ENCODE data around the gene OTUD7B. TPM values are rescaled to one million over a fixed set of nuclear protein-coding genes. Genes with fewer than 3 reads are reported as not detected.

The OTUD7B gene
- total and polyA plus RNA-seq, 2 experiments from 2014 or later, result 3.6 to 17.8 TPM

GRCh38 chr1:149896575-149896974 is 114.0 kb downstream of the OTUD7B start:
- H3K4me2 ChIP-seq, result no peak overlapping the region
- WGBS (ENCODE audit: low lambda C conversion rate, missing lambda C conversion rate), result 95% methylated on average over 4 of the region's 4 CpGs

GRCh38 chr1:149888999-149889289 is 121.6 kb downstream of the OTUD7B start:
- TF ChIP-seq EZH2 (IDR thresholded peaks at IDR 0.05; ENCODE audit: borderline replicate concordance), result no peak
- TF ChIP-seq CTCF (IDR thresholded peaks at IDR 0.05; ENCODE audit: poor library complexity), result no peak
- no peak for TF ChIP-seq EZH2phosphoT487 (IDR thresholded peaks at IDR 0.05; ENCODE audit: low read depth, severe bottlenecking, unreplicated experiment)
- Histone ChIP-seq H4K20me1 (ENCODE audit: insufficient read depth, poor library complexity, severe bottlenecking) (peaks cover 20% of the 10 kb centered on the region), H3K4me1 (ENCODE audit: insufficient read depth) (peaks cover 13% of the 10 kb centered on the region), H3K27me3 (no peaks in the 10 kb centered on the region), H3K9me2 (replicated peaks; ENCODE audit: insufficient read depth) (no peaks in the 10 kb centered on the region), H3K4me2 (peak overlapping the region; percentile 73), H3K4me3 (peak overlapping the region; percentile 35), H3K9me3 (ENCODE audit: low read depth) (no peaks in the 10 kb centered on the region), H3K27ac (peak overlapping the region; percentile 98), H3K79me2 (peaks cover 16% of the 10 kb centered on the region), H2AFZ (peak overlapping the region; percentile 61), H3K36me3 (replicated peaks; ENCODE audit: insufficient read depth, low read depth) (no peaks in the 10 kb centered on the region)
- DNase-seq (ENCODE audit: low spot score), result peak; percentile 64
- 22% methylated on average over 6 of the region's 6 CpGs for WGBS (ENCODE audit: low lambda C conversion rate, missing lambda C conversion rate)

More at GRCh38 chr1:149896575-149896974, 114.0 kb downstream of the OTUD7B start:
- DNase-seq (ENCODE audit: low spot score), result no peak
- Histone ChIP-seq H4K20me1 (ENCODE audit: insufficient read depth, poor library complexity, severe bottlenecking) (no peaks in the 10 kb centered on the region), H3K4me1 (ENCODE audit: insufficient read depth) (no peaks in the 10 kb centered on the region), H3K36me3 (replicated peaks; ENCODE audit: insufficient read depth, low read depth) (no peaks in the 10 kb centered on the region), H3K4me3 (no peak overlapping the region), H3K9me3 (ENCODE audit: low read depth) (no peaks in the 10 kb centered on the region), H3K27ac (no peak overlapping the region), H3K79me2 (peaks cover 4% of the 10 kb centered on the region), H3K9me2 (replicated peaks; ENCODE audit: insufficient read depth) (no peaks in the 10 kb centered on the region), H3K27me3 (no peaks in the 10 kb centered on the region), H2AFZ (no peak overlapping the region)
- no peak for TF ChIP-seq CTCF (IDR thresholded peaks at IDR 0.05; ENCODE audit: poor library complexity)
- TF ChIP-seq EZH2 (IDR thresholded peaks at IDR 0.05; ENCODE audit: borderline replicate concordance), result no peak

GRCh38 chr1:149888247-149888998 is 122.1 kb downstream of the OTUD7B start:
- Histone ChIP-seq H3K27me3 (no peaks in the 10 kb centered on the region), H3K36me3 (replicated peaks; ENCODE audit: insufficient read depth, low read depth) (no peaks in the 10 kb centered on the region), H2AFZ (peak overlapping the region; percentile 61), H3K9me3 (ENCODE audit: low read depth) (no peaks in the 10 kb centered on the region), H4K20me1 (ENCODE audit: insufficient read depth, poor library complexity, severe bottlenecking) (peaks cover 25% of the 10 kb centered on the region), H3K4me1 (ENCODE audit: insufficient read depth) (peaks cover 14% of the 10 kb centered on the region), H3K9me2 (replicated peaks; ENCODE audit: insufficient read depth) (no peaks in the 10 kb centered on the region), H3K27ac (peak overlapping the region; percentile 98), H3K79me2 (peaks cover 21% of the 10 kb centered on the region), H3K4me2 (peak overlapping the region; percentile 73), H3K4me3 (peak overlapping the region; percentile 35)
- TF ChIP-seq EZH2phosphoT487 (IDR thresholded peaks at IDR 0.05; ENCODE audit: low read depth, severe bottlenecking, unreplicated experiment), result no peak
- TF ChIP-seq CTCF (IDR thresholded peaks at IDR 0.05; ENCODE audit: poor library complexity), result peak; percentile 61
- WGBS (ENCODE audit: low lambda C conversion rate, missing lambda C conversion rate), result 3% methylated on average over 28 of the region's 28 CpGs
- peak; percentile 93 for DNase-seq (ENCODE audit: low spot score)

Other genes with a start within 250 kb of the OTUD7B start
- 0.07 and 0.24 TPM in 2 replicates for gene FCGR1A, start 228.0 kb downstream of the OTUD7B start, total RNA-seq
- 0.52 and 1.00 TPM in 2 replicates for gene FCGR1A, start 228.0 kb downstream of the OTUD7B start, polyA plus RNA-seq
- 8.5 and 16.1 TPM in 2 replicates for gene BOLA1, start 111.2 kb downstream of the OTUD7B start, total RNA-seq
- gene BOLA1, start 111.2 kb downstream of the OTUD7B start, polyA plus RNA-seq, result 19.0 and 20.6 TPM in 2 replicates
- gene SV2A, start 92.9 kb downstream of the OTUD7B start, total RNA-seq, result 4.5 and 5.0 TPM in 2 replicates
- gene SV2A, start 92.9 kb downstream of the OTUD7B start, polyA plus RNA-seq, result 5.5 and 8.9 TPM in 2 replicates
- 16.8 and 23.3 TPM in 2 replicates for gene SF3B4, start 82.9 kb downstream of the OTUD7B start, total RNA-seq
- 58.6 and 68.0 TPM in 2 replicates for gene SF3B4, start 82.9 kb downstream of the OTUD7B start, polyA plus RNA-seq
- gene MTMR11, start 73.8 kb downstream of the OTUD7B start, total RNA-seq, result 34.8 and 37.0 TPM in 2 replicates
- 34.0 and 40.2 TPM in 2 replicates for gene MTMR11, start 73.8 kb downstream of the OTUD7B start, polyA plus RNA-seq
- gene VPS45, start 57.0 kb upstream of the OTUD7B start, total RNA-seq, result 35.8 and 37.1 TPM in 2 replicates
- gene VPS45, start 57.0 kb upstream of the OTUD7B start, polyA plus RNA-seq, result 23.8 and 26.7 TPM in 2 replicates
- 12.1 and 23.7 TPM in 2 replicates for gene PLEKHO1, start 139.2 kb upstream of the OTUD7B start, total RNA-seq
- 33.0 and 38.2 TPM in 2 replicates for gene PLEKHO1, start 139.2 kb upstream of the OTUD7B start, polyA plus RNA-seq
- gene ANP32E, start 225.4 kb upstream of the OTUD7B start, total RNA-seq, result 18.2 and 26.1 TPM in 2 replicates
- gene ANP32E, start 225.4 kb upstream of the OTUD7B start, polyA plus RNA-seq, result 20.0 and 21.5 TPM in 2 replicates
- gene CA14, start 247.0 kb upstream of the OTUD7B start, total RNA-seq, result 2.4 and 4.6 TPM in 2 replicates
- 6.0 and 7.3 TPM in 2 replicates for gene CA14, start 247.0 kb upstream of the OTUD7B start, polyA plus RNA-seq